Middle frontal gyrus (tissue), 1 donor: Measurements from ENCODE around the gene ANO4.

Experiments
- DNase-seq: peaks from one replicate; pipeline ENCODE4 v3.0.0-alpha.2; 2015; ENCODE audit warnings: low spot score; ENCODE audit errors: extremely low spot score

The ANO4 gene

GRCh38 chr12:100801320-100801719 is 6.7 kb downstream of the ANO4 start:
- no peak for DNase-seq

DNA sequence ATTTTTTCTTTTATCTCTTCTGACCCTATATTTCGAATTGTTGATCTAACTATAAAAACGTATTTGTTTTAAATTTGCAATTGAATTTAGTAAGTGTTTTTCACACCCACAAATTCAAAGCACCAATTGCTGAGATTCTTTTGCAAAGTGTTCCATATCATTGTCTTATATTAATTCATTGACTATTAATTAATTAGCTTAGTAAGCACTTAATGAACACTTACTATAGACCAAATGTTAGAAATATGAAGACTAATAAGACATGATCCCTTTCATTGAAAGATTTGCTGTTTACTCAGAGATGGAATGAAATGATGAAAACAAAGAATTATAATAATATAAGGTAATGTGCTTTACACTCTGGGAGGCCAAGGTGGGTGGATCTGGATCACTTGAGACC is 14.2 kb downstream of the ANO4 start:
- DNase-seq = no peak

- no peak for DNase-seq
Observed at GRCh38 chr12:100820314-100820713, 25.7 kb downstream of the ANO4 start.

DNA sequence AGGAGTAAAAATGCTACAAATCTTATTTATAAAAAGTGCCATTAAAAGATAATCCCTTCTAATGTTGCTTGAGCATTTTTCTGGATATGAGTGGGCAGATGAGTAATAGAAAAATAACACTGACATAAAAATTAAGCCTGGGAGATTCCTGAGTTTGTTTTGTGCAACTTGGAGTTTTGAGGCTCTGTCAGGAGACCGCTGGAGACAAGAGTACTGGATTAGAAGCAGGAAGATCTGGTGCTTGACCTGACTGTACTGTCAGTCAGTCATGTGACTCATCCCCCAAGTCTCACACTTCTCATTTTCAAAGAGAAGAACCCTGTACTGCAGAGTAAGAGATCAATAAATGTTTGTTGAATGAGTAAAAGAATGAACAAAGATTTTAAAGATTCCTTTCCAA is 29.4 kb downstream of the ANO4 start:
- no peak for DNase-seq

DNA sequence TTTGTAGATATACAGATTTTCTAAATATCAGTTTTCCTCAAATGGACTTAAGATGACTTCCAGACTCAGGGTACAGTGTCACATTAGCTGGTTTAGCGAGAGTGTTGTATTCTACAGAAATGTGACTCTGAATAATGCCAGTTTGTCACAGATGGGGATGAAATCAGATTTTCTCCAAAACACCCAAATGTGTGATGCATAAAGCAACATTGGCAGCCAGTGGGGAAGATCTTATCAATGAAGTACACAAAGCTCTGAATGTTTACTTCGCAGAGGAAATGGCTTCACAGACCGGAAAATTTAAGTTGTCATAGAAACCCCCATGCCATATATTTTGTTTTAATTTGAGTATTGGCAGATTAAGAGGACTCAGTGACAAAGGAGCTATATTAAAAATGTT is 29.9 kb downstream of the ANO4 start:
- no peak for DNase-seq

DNA sequence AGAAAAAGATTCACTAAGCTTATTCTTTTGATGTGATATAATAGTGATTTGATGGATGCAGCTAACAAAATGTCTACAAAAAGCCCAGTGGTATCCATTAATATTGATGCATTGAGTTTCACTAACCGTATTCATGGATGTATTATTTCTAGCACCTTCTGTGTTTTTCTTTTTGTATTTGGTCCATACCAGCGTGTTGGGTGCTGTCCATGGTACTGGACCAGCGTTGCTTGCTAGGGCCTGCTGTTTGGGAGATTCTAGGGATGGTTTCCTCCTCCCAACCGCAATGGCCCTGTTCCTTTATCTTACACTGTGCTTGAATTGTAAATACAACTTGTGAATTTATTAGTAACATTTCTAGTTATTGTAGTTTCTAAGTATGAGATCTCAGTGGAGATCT is 31.7 kb downstream of the ANO4 start:
- DNase-seq = no peak

DNA sequence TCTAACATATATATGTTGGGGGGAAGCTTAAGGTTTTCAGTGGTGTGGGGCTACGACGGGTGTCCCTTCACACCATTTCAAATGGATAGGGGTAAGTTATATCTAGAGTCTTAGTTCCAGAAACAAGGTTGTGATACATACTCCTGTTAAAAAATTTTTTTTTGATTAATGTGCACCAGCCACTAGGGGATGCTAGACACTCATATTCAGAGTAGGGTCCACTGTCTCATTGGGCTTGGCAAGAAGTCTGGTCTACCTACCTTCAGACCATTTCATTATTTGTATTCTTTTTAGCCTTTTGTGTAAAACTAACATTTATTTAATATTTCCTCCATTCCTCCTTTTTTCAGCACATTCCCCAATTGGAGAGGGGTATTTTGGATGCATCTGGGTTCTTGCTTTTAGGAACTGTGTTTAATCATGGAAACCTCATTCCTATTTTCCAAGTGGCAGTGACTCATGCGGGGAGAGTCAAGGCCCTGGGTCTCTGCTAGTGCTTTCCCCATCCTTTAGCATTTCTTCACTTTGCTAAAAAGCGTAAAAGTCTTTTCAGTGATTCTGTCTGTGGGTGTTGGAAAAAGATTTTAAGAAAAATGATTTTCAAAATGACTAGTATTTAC is 33.4 kb downstream of the ANO4 start:
- no peak for DNase-seq

DNA sequence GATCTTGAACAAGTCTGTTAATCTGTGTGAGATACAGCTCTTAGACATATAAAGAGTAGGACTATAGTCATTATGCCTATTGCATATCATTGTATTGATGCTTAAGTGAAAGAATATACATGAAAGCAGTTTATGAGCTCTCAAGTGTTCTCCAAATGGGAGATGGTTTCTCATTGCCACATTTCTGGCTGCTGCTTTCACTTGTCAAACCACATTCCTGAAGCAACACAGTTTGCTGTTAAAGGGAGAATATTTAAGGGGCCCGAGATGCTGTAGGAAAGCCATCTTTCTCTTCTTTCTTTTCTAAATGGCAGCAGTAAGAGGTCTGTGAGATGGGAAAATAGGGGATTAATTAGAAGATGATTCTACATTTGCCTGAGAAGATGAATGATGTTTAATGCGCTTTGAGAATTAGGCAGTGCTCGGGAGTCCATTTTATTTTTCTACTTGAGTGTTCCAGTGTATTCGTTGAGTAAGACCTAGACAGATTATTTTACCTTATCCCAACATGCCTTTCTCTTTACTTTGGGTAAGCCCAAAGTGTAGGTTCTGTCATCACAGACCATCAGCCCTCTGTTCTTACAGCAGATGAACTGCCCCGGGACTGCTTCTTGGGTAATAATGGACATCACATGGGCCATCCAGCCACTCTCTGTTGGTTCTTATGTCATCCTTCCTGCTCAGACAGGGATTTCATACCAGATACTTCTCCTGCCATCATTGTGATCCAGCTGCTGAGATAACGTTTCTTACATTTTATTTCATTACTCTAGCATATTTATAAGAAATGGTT is 35.6 kb downstream of the ANO4 start:
- no peak for DNase-seq

DNA sequence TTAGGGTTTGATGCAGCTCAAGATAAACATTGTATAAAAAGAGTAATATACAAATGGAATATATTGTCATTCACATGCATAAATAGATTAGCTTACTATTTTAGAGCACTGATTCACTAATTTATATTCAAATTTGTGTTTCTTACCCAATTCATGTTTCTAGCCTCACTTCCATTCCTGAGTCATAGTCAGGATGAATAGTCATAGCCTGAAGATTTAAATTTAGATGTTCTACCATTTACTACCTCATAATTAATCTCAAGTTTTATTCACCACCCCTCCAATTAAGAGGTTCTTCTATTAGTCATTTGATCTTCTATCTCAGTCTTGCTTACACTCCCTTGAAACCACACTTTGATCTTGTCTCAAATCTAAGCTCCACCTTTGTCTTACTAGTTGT is 38.7 kb downstream of the ANO4 start:
- DNase-seq = no peak

DNA sequence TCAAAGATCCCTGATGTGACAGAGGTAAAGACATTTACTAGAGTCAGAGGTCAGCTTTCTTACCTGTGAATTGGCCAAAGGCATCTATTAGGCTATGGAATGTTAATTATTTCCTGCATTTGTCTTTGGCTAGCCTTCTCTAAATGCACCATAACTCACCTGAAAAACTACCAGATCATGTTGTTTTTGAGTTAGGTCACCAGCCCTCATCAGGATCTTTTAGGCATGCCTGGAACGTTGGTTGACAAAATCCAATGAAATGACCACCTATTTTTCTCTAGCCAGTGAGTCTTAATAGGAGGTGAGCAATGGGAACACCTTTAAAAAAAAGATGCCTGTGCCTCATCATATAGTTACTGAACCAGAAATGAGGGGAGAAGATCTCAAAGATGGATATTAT is 46.2 kb downstream of the ANO4 start:
- no peak for DNase-seq

DNA sequence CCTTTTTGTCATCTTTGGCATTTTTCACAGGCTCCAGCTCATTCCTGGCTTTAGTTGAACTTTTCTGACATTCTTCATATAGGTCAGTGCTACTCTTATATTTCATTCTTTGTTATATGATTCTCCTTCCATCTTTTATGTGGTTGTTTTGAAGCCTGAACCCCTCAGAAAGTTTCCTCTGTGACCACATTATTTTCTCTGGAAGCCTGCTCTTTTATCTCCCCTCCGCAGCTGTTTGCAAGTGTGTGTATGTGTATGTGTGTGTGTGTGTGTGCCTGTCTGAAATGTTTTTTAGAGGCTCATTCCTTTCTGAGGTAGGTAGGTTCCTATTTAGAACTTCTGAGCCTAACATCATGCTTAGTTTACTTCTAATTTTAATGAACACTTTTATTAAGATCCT is 47.6 kb downstream of the ANO4 start:
- DNase-seq = no peak

- DNase-seq = no peak
Observed at GRCh38 chr12:100843061-100843460, 48.5 kb downstream of the ANO4 start.

GRCh38 chr12:100845095-100845494 is 50.5 kb downstream of the ANO4 start:
- DNase-seq = no peak

- DNase-seq = no peak
Observed at GRCh38 chr12:100851637-100852036, 57.1 kb downstream of the ANO4 start.

- no peak for DNase-seq
Observed at GRCh38 chr12:100857418-100857817, 62.8 kb downstream of the ANO4 start.

DNA sequence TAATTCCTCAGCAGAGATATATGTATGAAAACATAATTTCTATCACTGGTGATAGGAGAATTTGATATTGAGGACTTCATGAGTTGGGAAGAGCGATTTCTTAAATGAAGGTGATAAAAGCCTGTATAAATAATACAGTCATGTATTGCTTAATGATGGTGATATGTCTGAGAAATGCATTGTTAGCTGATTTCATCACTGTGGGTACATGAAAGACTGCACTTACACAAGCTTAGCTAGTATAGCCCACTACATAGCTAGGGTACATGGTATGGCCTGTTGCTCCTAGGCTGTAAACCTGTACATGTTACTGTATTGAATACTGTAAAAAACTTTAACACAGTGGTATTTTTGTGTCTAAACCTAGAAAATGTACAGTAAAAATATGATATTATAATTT is 63.4 kb downstream of the ANO4 start:
- no peak for DNase-seq

GRCh38 chr12:100858656-100859055 is 64.1 kb downstream of the ANO4 start:
- DNase-seq = peak; percentile 42

DNA sequence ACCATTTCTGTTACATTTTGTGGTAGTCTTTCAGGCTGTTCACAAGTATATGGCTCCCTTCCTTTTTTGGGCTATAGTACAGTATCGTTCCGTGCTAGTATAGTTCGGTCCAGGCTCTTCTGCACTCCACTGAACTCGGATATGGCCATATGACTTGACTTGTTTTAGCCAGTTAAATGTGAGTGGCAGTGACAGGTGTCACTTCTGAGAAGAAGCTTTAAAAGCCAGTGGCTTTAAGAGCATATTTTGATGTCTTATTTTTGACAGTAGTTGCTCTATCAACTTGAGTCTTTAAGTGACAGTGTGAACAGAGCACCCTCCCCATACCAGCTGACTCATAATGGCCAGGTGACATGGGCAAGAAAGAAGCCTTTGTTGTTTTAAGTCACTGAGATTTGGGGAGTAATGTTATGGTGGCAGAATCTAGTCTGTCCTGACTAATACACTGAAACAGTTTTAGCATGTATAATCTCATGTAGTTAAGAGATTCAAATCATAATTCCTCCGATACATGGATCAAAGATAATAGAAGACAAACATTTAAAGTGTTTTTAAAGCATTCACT is 64.6 kb downstream of the ANO4 start:
- no peak for DNase-seq

GRCh38 chr12:100860611-100861010 is 66.0 kb downstream of the ANO4 start:
- DNase-seq = no peak

- no peak for DNase-seq
Observed at GRCh38 chr12:100862676-100863075, 68.1 kb downstream of the ANO4 start.

- DNase-seq = no peak
Observed at GRCh38 chr12:100864366-100864765, 69.8 kb downstream of the ANO4 start.

- DNase-seq = no peak
Observed at GRCh38 chr12:100867639-100868393, 73.2 kb downstream of the ANO4 start.
